H1 (cell line): ENCODE measurements around the gene ZBED4. TPM values are rescaled to one million over a fixed set of nuclear protein-coding genes. Genes with fewer than 3 reads are reported as not detected.

Experiments
- CTCF ChIA-PET: fragments of 300-600 bp; sonication (Branson Sonifier 250); formaldehyde crosslinking; loops from one replicate; lab custom pipeline; 2021; ENCODE audit not compliant: partially characterized antibody; lab: Charles Lee
- POLR2A ChIA-PET: fragments of 300-600 bp; sonication (Branson Sonifier 250); formaldehyde crosslinking; loops from one replicate; lab custom pipeline; 2021; ENCODE audit warnings: inconsistent platforms; ENCODE audit not compliant: partially characterized antibody; lab: Charles Lee
- DNase-seq, 2 experiments: peaks; one replicate each; pipeline versions ENCODE4 v3.0.0 to v3.0.0-alpha.2; 2010 to 2022; ENCODE audit warnings: low spot score in 2 of 2, low read depth in 1 of 2, mixed read lengths in 1 of 2
- FAIRE-seq: peaks from 2 replicates; lab custom pipeline; 2011; peaks lifted over from hg19 to GRCh38; lab: Jason Lieb, UNC
- H2AFZ ChIP-seq: 2 replicates; pipeline ENCODE4 v1.8.1; 2012; ENCODE audit warnings: low read length, inconsistent platforms
- H2AK5ac ChIP-seq: 2 replicates; pipeline ENCODE4 v1.6.1; 2013; ENCODE audit warnings: low read depth, low read length
- H2BK120ac ChIP-seq: replicated peaks from 2 replicates; pipeline ENCODE3; 2013; ENCODE audit warnings: low read depth, low read length, inconsistent platforms
- H2BK12ac ChIP-seq: 2 replicates; pipeline ENCODE4 v1.6.1; 2013; ENCODE audit warnings: low read depth, low read length
- H2BK15ac ChIP-seq: 2 replicates; pipeline ENCODE4 v1.6.1; 2013; ENCODE audit warnings: low read length
- H2BK20ac ChIP-seq: 2 replicates; pipeline ENCODE4 v1.6.1; 2013; ENCODE audit warnings: low read length
- H2BK5ac ChIP-seq: 2 replicates; pipeline ENCODE4 v1.6.1; 2013; ENCODE audit warnings: low read depth, low read length
- H3K14ac ChIP-seq: 2 replicates; pipeline ENCODE4 v1.6.1; 2013; ENCODE audit warnings: inconsistent platforms; ENCODE audit not compliant: insufficient read length
- H3K18ac ChIP-seq: 2 replicates; pipeline ENCODE4 v1.6.1; 2013; ENCODE audit warnings: low read length; ENCODE audit errors: extremely low read depth
- H3K23ac ChIP-seq: 2 replicates; pipeline ENCODE4 v1.6.1; 2013; ENCODE audit warnings: inconsistent platforms; ENCODE audit not compliant: insufficient read length
- H3K23me2 ChIP-seq: 2 replicates; pipeline ENCODE4 v1.6.1; 2013; ENCODE audit warnings: low read depth, low read length
- H3K27ac ChIP-seq: 2 replicates; pipeline ENCODE4 v1.6.1; 2011; ENCODE audit warnings: low read depth, low read length, inconsistent platforms
- H3K27me3 ChIP-seq, 4 experiments: replicated peaks in 1 of 4; 1 replicate in 1 of 4; 2 replicates in 3 of 4; pipeline versions ENCODE4 v1.6.1 to v1.8.1; 2011 to 2013; ENCODE audit warnings: low read length in 3 of 4, mild to moderate bottlenecking in 3 of 4, inconsistent platforms in 2 of 4, mixed read lengths in 2 of 4, moderate library complexity in 1 of 4; ENCODE audit not compliant: control insufficient read depth in 3 of 4, insufficient read depth in 3 of 4; ENCODE audit errors: extremely low read depth in 1 of 4
- H3K36me3 ChIP-seq, 4 experiments: 2 replicates each; pipeline versions ENCODE4 v1.6.1 to v1.8.1; 2011 to 2013; ENCODE audit warnings: mild to moderate bottlenecking in 4 of 4, low read length in 3 of 4, moderate library complexity in 2 of 4, control low read depth in 1 of 4, inconsistent platforms in 1 of 4; ENCODE audit not compliant: insufficient read depth in 4 of 4, control insufficient read depth in 2 of 4
- H3K4ac ChIP-seq: replicated peaks from 2 replicates; pipeline ENCODE3; 2013; ENCODE audit warnings: low read length, low read depth, mixed read lengths, inconsistent platforms; ENCODE audit not compliant: insufficient read length
- H3K4me1 ChIP-seq, 4 experiments: replicated peaks in 1 of 4; 1 replicate in 1 of 4; 2 replicates in 3 of 4; pipeline versions ENCODE4 v1.6.1 to v1.8.1; 2011 to 2013; ENCODE audit warnings: low read length in 3 of 4, inconsistent platforms in 2 of 4, mixed read lengths in 1 of 4; ENCODE audit not compliant: insufficient read depth in 4 of 4, control insufficient read depth in 3 of 4
- H3K4me2 ChIP-seq, 2 experiments: 2 replicates each; pipeline versions ENCODE4 v1.6.1 to v1.8.1; 2011 to 2013; ENCODE audit warnings: low read depth in 2 of 2, low read length in 2 of 2, control low read depth in 1 of 2, inconsistent platforms in 1 of 2, mild to moderate bottlenecking in 1 of 2; ENCODE audit not compliant: insufficient read depth in 1 of 2
- H3K4me3 ChIP-seq, 4 experiments: fragments of 200-600, 300-600 bp in 1 of 4; sonication (generic), shearing (Covaris generic), sonication (Bioruptor Twin) in 1 of 4; 2 replicates each; pipeline versions ENCODE4 v1.5.1 to v1.8.1; 2011 to 2016; ENCODE audit warnings: low read length in 4 of 4, low read depth in 3 of 4, control low read depth in 2 of 4, inconsistent platforms in 2 of 4, mild to moderate bottlenecking in 2 of 4, mixed read lengths in 1 of 4, moderate library complexity in 1 of 4; ENCODE audit not compliant: insufficient read depth in 2 of 4; ENCODE audit errors: extremely low read depth in 1 of 4
- H3K56ac ChIP-seq: replicated peaks from 2 replicates; pipeline ENCODE3; 2013; ENCODE audit warnings: low read depth, mild to moderate bottlenecking, mixed read lengths, low read length, inconsistent platforms; ENCODE audit not compliant: insufficient read length
- H3K79me1 ChIP-seq: 2 replicates; pipeline ENCODE4 v1.6.1; 2013; ENCODE audit warnings: low read depth, low read length, control low read depth
- H3K79me2 ChIP-seq, 2 experiments: 2 replicates each; pipeline versions ENCODE4 v1.6.1 to v1.8.1; 2012 to 2013; ENCODE audit warnings: low read length in 2 of 2, mild to moderate bottlenecking in 2 of 2, inconsistent platforms in 1 of 2; ENCODE audit not compliant: insufficient read depth in 2 of 2, control insufficient read depth in 1 of 2
- H3K9ac ChIP-seq, 4 experiments: replicated peaks in 1 of 4; 1 replicate in 1 of 4; 2 replicates in 3 of 4; pipeline versions ENCODE4 v1.6.1 to v1.8.1; 2011 to 2013; ENCODE audit warnings: low read depth in 3 of 4, low read length in 3 of 4, control low read depth in 2 of 4, mild to moderate bottlenecking in 2 of 4, moderate library complexity in 2 of 4, inconsistent platforms in 1 of 4; ENCODE audit errors: extremely low read depth in 1 of 4
- H3K9me3 ChIP-seq, 2 experiments: 2 replicates each; pipeline versions ENCODE4 v1.6.1 to v1.8.1; 2012 to 2013; ENCODE audit warnings: mild to moderate bottlenecking in 2 of 2, moderate library complexity in 2 of 2, control low read depth in 1 of 2, inconsistent platforms in 1 of 2, low read depth in 1 of 2, low read length in 1 of 2, mixed read lengths in 1 of 2; ENCODE audit not compliant: insufficient read depth in 2 of 2
- H4K20me1 ChIP-seq, 2 experiments: replicated peaks in 1 of 2; 2 replicates each; pipeline versions ENCODE3 to v1.8.1; 2011 to 2013; ENCODE audit warnings: inconsistent platforms in 2 of 2, low read length in 2 of 2, mild to moderate bottlenecking in 1 of 2; ENCODE audit not compliant: insufficient read depth in 2 of 2, control insufficient read depth in 1 of 2
- H4K5ac ChIP-seq: 2 replicates; pipeline ENCODE4 v1.6.1; 2013; ENCODE audit warnings: low read length, low read depth, mixed read lengths, inconsistent platforms; ENCODE audit not compliant: insufficient read length
- H4K8ac ChIP-seq: 2 replicates; pipeline ENCODE4 v1.8.0; 2013; ENCODE audit warnings: mild to moderate bottlenecking, moderate library complexity, low read length, inconsistent platforms; ENCODE audit not compliant: insufficient read depth; ENCODE audit errors: extremely low read depth
- H4K91ac ChIP-seq: replicated peaks from 2 replicates; pipeline ENCODE3; 2013; ENCODE audit warnings: low read length, mixed read lengths, inconsistent platforms; ENCODE audit not compliant: insufficient read length
- ASH2L ChIP-seq: fragments of 200-600, 300-600 bp; sonication (generic); IDR thresholded peaks from one replicate; pipeline ENCODE4 v1.7.1; 2017; ENCODE audit warnings: low read length
- BRCA1 ChIP-seq: IDR thresholded peaks from 2 replicates; pipeline ENCODE4 v1.6.1; 2012; ENCODE audit warnings: low read depth, low read length, improper control_type of control experiment
- CHD2 ChIP-seq: IDR thresholded peaks from 2 replicates; pipeline ENCODE4 v1.6.1; 2012; ENCODE audit warnings: low read length, improper control_type of control experiment
- CTCF ChIP-seq, 3 experiments: IDR thresholded peaks; 1 replicate in 2 of 3; 2 replicates in 1 of 3; pipeline versions ENCODE4 v1.5.1 to v1.6.1; 2011; ENCODE audit warnings: low read length in 3 of 3, mild to moderate bottlenecking in 3 of 3, inconsistent platforms in 2 of 3, low read depth in 1 of 3, moderate library complexity in 1 of 3; ENCODE audit not compliant: insufficient read depth in 1 of 3; ENCODE audit errors: control extremely low read depth in 1 of 3
- EGR1 ChIP-seq: IDR thresholded peaks from 2 replicates; pipeline ENCODE4 v1.6.1; 2011; ENCODE audit warnings: low read depth, low read length, borderline replicate concordance
- HDAC2 ChIP-seq, 2 experiments: fragments of 300-600 bp in 1 of 2; sonication (generic) in 1 of 2; IDR thresholded peaks; 2 replicates each; pipeline ENCODE4 v1.6.1; 2011 to 2012; ENCODE audit warnings: low read depth in 2 of 2, low read length in 2 of 2, mild to moderate bottlenecking in 2 of 2, moderate library complexity in 2 of 2, borderline replicate concordance in 1 of 2, inconsistent platforms in 1 of 2
- MAFK ChIP-seq: IDR thresholded peaks from 2 replicates; pipeline ENCODE4 v1.6.1; 2012; ENCODE audit warnings: low read depth, mild to moderate bottlenecking, improper control_type of control experiment, low read length
- RXRA ChIP-seq: IDR thresholded peaks from 2 replicates; pipeline ENCODE4 v1.6.1; 2011; ENCODE audit warnings: low read depth, mild to moderate bottlenecking, low read length, moderate library complexity; ENCODE audit not compliant: insufficient read depth
- SIRT6 ChIP-seq: IDR thresholded peaks from one replicate; pipeline ENCODE4 v1.7.1; 2012; ENCODE audit warnings: low read length, inconsistent platforms
- TCF12 ChIP-seq: IDR thresholded peaks from 2 replicates; pipeline ENCODE4 v1.6.1; 2011; ENCODE audit warnings: low read depth, mild to moderate bottlenecking, low read length
- WGBS, 2 experiments: shearing (Covaris generic) in 1 of 2; methylation state at CpG; one replicate each; pipeline versions ENCODE4 v1.1.6 to v1.1.7; 2013 to 2015; ENCODE audit warnings: low lambda C conversion rate in 2 of 2, mixed read lengths in 2 of 2, inconsistent platforms in 1 of 2, low coverage in 1 of 2, missing lambda C conversion rate in 1 of 2; ENCODE audit not compliant: insufficient replicate concordance in 2 of 2, insufficient coverage in 1 of 2, insufficient read length in 1 of 2; ENCODE audit errors: extremely low coverage in 1 of 2, missing lambda C conversion rate in 1 of 2; 5-methylcytosine and 5-hydroxymethylcytosine counted together
- polyA plus RNA-seq, 7 experiments: library from polyadenylated mRNA; depleted of rRNA in 3 of 7; stranded (reverse) in 5 of 7; unstranded in 2 of 7; fragments of >200 nt in 5 of 7; fragments of 200-250 nt in 2 of 7; gene quantifications; 1 replicate in 5 of 7; 2 replicates in 1 of 7; 4 replicates in 1 of 7; pipeline versions ENCODE4 v1.2.1 to v1.2.3, GENCODE V29; 2011 to 2013; ENCODE audit warnings: missing spikeins in 2 of 7, mixed read lengths in 2 of 7
- total RNA-seq: library from RNA; stranded (reverse); fragmentation: NEBNext Ultra II Directional; extraction: Animal tissue kit (Norgen Biotek cat#: 25700); gene quantifications from 2 replicates; pipeline ENCODE4 v1.2.1, GENCODE V29; 2021
- TF ChIP-seq, protein P1 (sequence below): IDR thresholded peaks from 2 replicates; pipeline ENCODE4 v1.6.1; 2012; ENCODE audit warnings: inconsistent platforms

Gene ZBED4
- total and polyA plus RNA-seq, 2 of the 8 experiments (the other 6 are each of a cell fraction or from before 2014, with no cell fraction given), result 11.0 to 28.3 TPM

DNA sequence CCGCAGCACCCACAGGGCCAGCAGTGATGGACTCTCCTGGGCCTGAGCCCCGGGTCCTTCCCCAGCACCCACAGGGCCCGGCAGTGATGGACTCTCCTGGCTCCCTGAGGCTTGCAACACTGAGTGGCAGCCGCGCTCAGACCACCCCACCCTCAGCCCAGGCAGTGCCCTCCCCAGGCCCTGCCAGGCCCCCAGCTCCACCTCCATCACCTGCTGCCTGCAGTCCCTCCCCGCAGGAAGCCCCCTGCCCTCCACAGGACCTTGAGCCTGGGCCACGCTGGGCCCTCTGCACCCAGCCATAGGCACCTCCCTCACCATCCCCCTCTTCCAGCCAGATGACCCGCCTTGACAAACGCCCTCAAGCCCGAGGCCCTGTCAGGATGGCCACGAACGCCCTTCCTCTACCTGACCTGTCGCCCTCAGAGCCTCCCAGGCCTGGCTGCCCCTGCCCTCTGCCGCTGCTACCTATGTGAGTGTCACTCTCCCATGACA is 53.2 kb downstream of the ZBED4 start:
- H2BK15ac ChIP-seq, result no peak overlapping the region
- POLR2A ChIA-PET, result interaction anchor here (1.4 kb wide), 1 partner anchor 14 kb away, joined by 5 read pairs; no protein-coding TSS in a partner anchor
- no peak overlapping the region for H3K9ac ChIP-seq
- no peak overlapping the region for H3K18ac ChIP-seq
- H3K27me3 ChIP-seq, result no peaks in the 10 kb centered on the region
- H3K27ac ChIP-seq, result no peak overlapping the region
- no peak overlapping the region for H3K4me2 ChIP-seq
- FAIRE-seq (no peak), DNase-seq (no peak)
- H2AFZ ChIP-seq, result no peak overlapping the region
- peaks cover 2 to 15% of the 10 kb centered on the region in 2 experiments for H4K20me1 ChIP-seq
- peaks cover under 1 to 8% of the 10 kb centered on the region in 2 experiments; a peak in 2 of 4 replicates for H3K9me3 ChIP-seq
- H3K56ac ChIP-seq, result no peak overlapping the region
- no peak overlapping the region for H4K5ac ChIP-seq
- H3K79me1 ChIP-seq, result peaks cover 2% of the 10 kb centered on the region; the same call in 1 of the 2 replicates
- H4K91ac ChIP-seq, result no peak overlapping the region
- no peak overlapping the region for H3K4me3 ChIP-seq
- H2BK20ac ChIP-seq, result no peak overlapping the region
- no peak overlapping the region for H2AK5ac ChIP-seq
- no peak overlapping the region for H2BK12ac ChIP-seq
- no peak overlapping the region for H3K4ac ChIP-seq
- no peaks in the 10 kb centered on the region for H3K79me2 ChIP-seq
- no peaks in the 10 kb centered on the region for H3K23me2 ChIP-seq
- no peak overlapping the region for H3K14ac ChIP-seq
- no peak overlapping the region for H2BK120ac ChIP-seq
- H2BK5ac ChIP-seq, result no peak overlapping the region
- H3K36me3 ChIP-seq, result peaks cover 0 to 29% (median 8%) of the 10 kb centered on the region in 4 experiments; a peak in 5 of 8 replicates
- H4K8ac ChIP-seq, result no peak overlapping the region; the same call in 1 of the 2 replicates
- WGBS, 2 experiments, result 91% methylated on average over 14 of the region's 14 CpGs; no CpG with 5 or more reads in 1 of the 2 experiments
- no peaks in the 10 kb centered on the region for H3K4me1 ChIP-seq
- CTCF ChIA-PET, result no interaction called here
- no peak overlapping the region for H3K23ac ChIP-seq
- no peak for TF ChIP-seq ASH2L
- no peak for TF ChIP-seq TCF12
- no peak for TF ChIP-seq HDAC2 (IDR thresholded peaks at IDR 0.05; ENCODE audit: borderline replicate concordance in 1 of 2, low read depth in 2 of 2, low read length in 2 of 2)
- no peak for TF ChIP-seq CHD2
- TF ChIP-seq CTCF (IDR thresholded peaks at IDR 0.05; ENCODE audit: control extremely low read depth in 1 of 3, insufficient read depth in 1 of 3, low read depth in 1 of 3, low read length in 3 of 3), result no peak
- TF ChIP-seq MAFK, result no peak
- no peak for TF ChIP-seq RXRA
- TF ChIP-seq, protein P1, sequence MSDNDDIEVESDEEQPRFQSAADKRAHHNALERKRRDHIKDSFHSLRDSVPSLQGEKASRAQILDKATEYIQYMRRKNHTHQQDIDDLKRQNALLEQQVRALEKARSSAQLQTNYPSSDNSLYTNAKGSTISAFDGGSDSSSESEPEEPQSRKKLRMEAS, result no peak
- no peak for TF ChIP-seq BRCA1
- TF ChIP-seq SIRT6, result no peak
- no peak for TF ChIP-seq EGR1
